ENCODE measurements around the gene CELF4. TPM values are rescaled to one million over a fixed set of nuclear protein-coding genes. Genes with fewer than 3 reads are reported as not detected.

Gene CELF4
- total RNA-seq, 1 donor, result not detected

- H3K4me1 ChIP-seq (ENCODE audit: insufficient read depth, low read length), result no peaks in the 10 kb centered on the region
- no peak overlapping the region for H3K4me3 ChIP-seq (ENCODE audit: low read length)
- H3K27me3 ChIP-seq (ENCODE audit: insufficient read depth, low read length), result no peaks in the 10 kb centered on the region
- no peaks in the 10 kb centered on the region for H3K9me3 ChIP-seq (ENCODE audit: low read depth, low read length)
Observed at GRCh38 chr18:37322492-37323035, 243.0 kb downstream of the CELF4 start.

- H3K4me3 ChIP-seq (ENCODE audit: low read length), result no peak overlapping the region
- H3K4me1 ChIP-seq (ENCODE audit: insufficient read depth, low read length), result no peaks in the 10 kb centered on the region
- H3K9me3 ChIP-seq (ENCODE audit: low read depth, low read length), result no peaks in the 10 kb centered on the region
- H3K27me3 ChIP-seq (ENCODE audit: insufficient read depth, low read length), result no peaks in the 10 kb centered on the region
Observed at GRCh38 chr18:37321582-37322491, 243.8 kb downstream of the CELF4 start.

GRCh38 chr18:37320317-37320716, 245.3 kb downstream of the CELF4 start:
- H3K27me3 ChIP-seq (ENCODE audit: insufficient read depth, low read length), result no peaks in the 10 kb centered on the region
- H3K9me3 ChIP-seq (ENCODE audit: low read depth, low read length), result no peaks in the 10 kb centered on the region
- no peak overlapping the region for H3K4me3 ChIP-seq (ENCODE audit: low read length)
- H3K4me1 ChIP-seq (ENCODE audit: insufficient read depth, low read length), result no peaks in the 10 kb centered on the region

- Histone ChIP-seq H3K4me1 (ENCODE audit: insufficient read depth, low read length) (no peaks in the 10 kb centered on the region), H3K9me3 (ENCODE audit: low read depth, low read length) (no peaks in the 10 kb centered on the region), H3K4me3 (ENCODE audit: low read length) (no peak overlapping the region), H3K27me3 (ENCODE audit: insufficient read depth, low read length) (no peaks in the 10 kb centered on the region)
Observed at GRCh38 chr18:37318360-37319355, 246.9 kb downstream of the CELF4 start.

DNA sequence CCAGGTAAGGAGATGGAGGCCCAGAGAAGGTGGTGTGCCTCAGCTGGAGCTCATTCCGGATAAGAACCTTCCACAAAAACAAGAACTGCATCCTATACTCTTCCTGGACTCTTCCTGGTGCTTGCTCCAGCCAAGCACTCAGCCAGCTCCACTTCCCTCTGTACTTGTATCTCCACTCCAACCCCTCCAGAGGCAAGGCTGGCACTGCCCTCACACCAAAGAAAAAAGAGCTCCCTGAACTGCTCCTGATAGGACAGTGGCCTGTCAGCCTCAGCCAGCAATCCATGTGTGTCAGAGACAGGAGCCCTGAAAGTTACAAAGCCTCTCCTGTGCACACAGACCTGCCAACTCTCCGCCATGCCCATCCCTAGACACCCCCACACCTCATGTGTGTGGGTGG, 248.1 kb downstream of the CELF4 start:
- H3K27me3 ChIP-seq (ENCODE audit: insufficient read depth, low read length), result no peaks in the 10 kb centered on the region
- H3K4me3 ChIP-seq (ENCODE audit: low read length), result no peak overlapping the region
- H3K9me3 ChIP-seq (ENCODE audit: low read depth, low read length), result no peaks in the 10 kb centered on the region
- H3K4me1 ChIP-seq (ENCODE audit: insufficient read depth, low read length), result no peaks in the 10 kb centered on the region

- Histone ChIP-seq H3K27me3 (ENCODE audit: insufficient read depth, low read length) (no peaks in the 10 kb centered on the region), H3K9me3 (ENCODE audit: low read depth, low read length) (no peaks in the 10 kb centered on the region), H3K4me3 (ENCODE audit: low read length) (no peak overlapping the region), H3K4me1 (ENCODE audit: insufficient read depth, low read length) (no peaks in the 10 kb centered on the region)
Observed at GRCh38 chr18:37316468-37316867, 249.1 kb downstream of the CELF4 start.

GRCh38 chr18:37315935-37316334, 249.7 kb downstream of the CELF4 start:
- Histone ChIP-seq H3K4me1 (ENCODE audit: insufficient read depth, low read length) (no peaks in the 10 kb centered on the region), H3K9me3 (ENCODE audit: low read depth, low read length) (no peaks in the 10 kb centered on the region), H3K27me3 (ENCODE audit: insufficient read depth, low read length) (no peaks in the 10 kb centered on the region), H3K4me3 (ENCODE audit: low read length) (no peak overlapping the region)

DNA sequence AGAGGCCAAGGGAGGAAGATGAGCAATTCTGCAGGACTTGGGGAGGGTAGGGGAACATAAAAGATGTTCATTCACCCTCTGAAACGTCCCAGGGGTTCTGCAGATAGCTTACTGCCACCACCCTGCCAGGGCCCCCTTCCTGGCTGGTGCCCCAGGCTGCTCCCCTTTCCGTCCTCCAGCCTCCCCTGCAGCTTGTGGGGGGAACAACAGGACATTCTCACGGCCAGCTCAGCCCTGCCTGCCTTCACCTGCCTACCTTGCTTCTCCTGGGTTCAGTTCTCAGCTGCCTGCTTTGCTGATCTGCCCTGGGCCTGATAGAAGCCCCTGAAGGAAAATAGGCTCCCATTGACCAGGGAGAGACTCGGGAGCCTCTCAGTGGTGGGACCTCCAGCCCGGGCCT, 251.1 kb downstream of the CELF4 start:
- Histone ChIP-seq H3K4me1 (ENCODE audit: insufficient read depth, low read length) (no peaks in the 10 kb centered on the region), H3K9me3 (ENCODE audit: low read depth, low read length) (no peaks in the 10 kb centered on the region), H3K27me3 (ENCODE audit: insufficient read depth, low read length) (no peaks in the 10 kb centered on the region), H3K4me3 (ENCODE audit: low read length) (no peak overlapping the region)

DNA sequence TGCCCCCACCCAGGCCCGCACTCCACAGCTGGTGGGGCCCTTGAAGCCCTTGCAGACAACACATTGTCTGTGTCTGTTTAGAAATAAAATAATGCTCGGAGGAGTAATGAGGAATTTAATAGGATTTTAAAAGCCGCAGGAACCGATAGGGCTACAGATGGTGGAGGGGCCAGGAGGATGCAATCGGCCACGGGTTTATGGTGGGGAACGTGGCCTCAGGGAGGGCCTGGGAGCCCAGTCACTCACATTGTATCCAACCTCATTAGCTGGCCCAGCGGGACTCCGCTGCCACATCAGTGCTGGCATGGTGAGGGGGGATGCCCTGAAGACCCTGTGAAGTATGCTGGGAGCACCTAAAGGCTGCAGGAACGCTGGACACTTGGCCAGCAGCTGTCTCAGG, 252.0 kb downstream of the CELF4 start:
- H3K27me3 ChIP-seq (ENCODE audit: insufficient read depth, low read length), result no peaks in the 10 kb centered on the region
- no peak overlapping the region for H3K4me3 ChIP-seq (ENCODE audit: low read length)
- no peaks in the 10 kb centered on the region for H3K4me1 ChIP-seq (ENCODE audit: insufficient read depth, low read length)
- H3K9me3 ChIP-seq (ENCODE audit: low read depth, low read length), result no peaks in the 10 kb centered on the region

DNA sequence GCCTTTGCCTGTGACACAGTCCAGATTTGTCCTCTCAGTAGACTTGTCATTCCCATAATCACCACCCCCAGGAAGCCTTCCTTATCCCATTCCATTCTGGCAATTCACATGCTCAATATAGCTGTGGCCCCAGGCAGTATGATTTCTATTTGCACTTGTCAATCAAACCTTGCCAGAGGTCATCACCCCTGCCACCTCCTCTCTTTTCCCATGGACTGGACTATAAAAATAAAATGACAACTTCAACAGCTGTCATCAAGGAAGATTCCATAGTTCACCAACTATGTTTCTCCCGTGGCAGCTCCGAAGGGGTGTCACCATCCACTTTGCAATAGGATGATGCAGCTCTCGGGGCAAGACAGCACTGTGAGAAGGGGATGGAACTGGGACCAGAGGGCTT, 255.7 kb downstream of the CELF4 start:
- Histone ChIP-seq H3K27me3 (ENCODE audit: insufficient read depth, low read length) (no peaks in the 10 kb centered on the region), H3K9me3 (ENCODE audit: low read depth, low read length) (no peaks in the 10 kb centered on the region), H3K4me3 (ENCODE audit: low read length) (no peak overlapping the region), H3K4me1 (ENCODE audit: insufficient read depth, low read length) (no peaks in the 10 kb centered on the region)

DNA sequence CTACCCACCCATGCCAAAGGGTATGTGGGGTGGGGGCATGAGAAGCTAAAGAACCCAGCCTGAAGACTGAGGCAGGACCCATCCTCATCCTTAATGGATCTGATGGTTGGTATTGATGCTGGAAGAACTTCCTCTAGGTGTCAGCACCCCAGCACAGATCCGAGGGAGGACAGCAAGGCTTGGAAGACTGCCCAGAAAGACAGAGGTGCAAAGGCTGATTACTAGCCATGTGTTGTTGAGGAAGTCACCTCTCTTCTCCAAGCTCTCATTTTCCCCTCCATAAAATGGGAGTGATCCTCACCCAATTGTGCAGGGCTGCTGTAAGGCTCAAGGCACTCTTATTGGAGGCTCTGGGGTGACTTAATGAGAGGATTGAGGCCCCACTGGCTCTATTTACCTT, 256.5 kb downstream of the CELF4 start:
- Histone ChIP-seq H3K9me3 (ENCODE audit: low read depth, low read length) (no peaks in the 10 kb centered on the region), H3K4me1 (ENCODE audit: insufficient read depth, low read length) (no peaks in the 10 kb centered on the region), H3K27me3 (ENCODE audit: insufficient read depth, low read length) (no peaks in the 10 kb centered on the region), H3K4me3 (ENCODE audit: low read length) (no peak overlapping the region)

GRCh38 chr18:37307181-37307580, 258.4 kb downstream of the CELF4 start:
- Histone ChIP-seq H3K4me1 (ENCODE audit: insufficient read depth, low read length) (no peaks in the 10 kb centered on the region), H3K9me3 (ENCODE audit: low read depth, low read length) (no peaks in the 10 kb centered on the region), H3K27me3 (ENCODE audit: insufficient read depth, low read length) (no peaks in the 10 kb centered on the region), H3K4me3 (ENCODE audit: low read length) (no peak overlapping the region)

DNA sequence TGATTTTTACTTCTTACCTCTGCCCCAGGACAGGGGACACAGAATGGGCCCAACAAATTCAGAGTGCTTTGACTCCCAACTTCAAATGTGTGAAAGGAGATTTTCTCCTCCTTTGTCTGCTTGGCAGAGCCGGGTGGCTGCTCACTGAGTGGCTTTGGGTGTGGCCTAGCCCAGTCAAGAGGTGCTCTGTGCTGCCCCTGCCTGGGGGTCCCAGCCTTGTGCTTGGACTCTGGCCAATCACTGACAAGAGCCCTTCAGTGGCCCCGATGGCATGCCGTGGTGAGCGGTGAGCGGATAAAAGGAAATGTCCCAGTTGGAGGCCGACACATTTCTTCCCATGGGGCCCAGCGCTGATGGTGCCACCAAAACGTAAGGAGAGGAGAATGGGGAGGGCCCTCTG, 259.2 kb downstream of the CELF4 start:
- H3K4me1 ChIP-seq (ENCODE audit: insufficient read depth, low read length), result no peaks in the 10 kb centered on the region
- no peak overlapping the region for H3K4me3 ChIP-seq (ENCODE audit: low read length)
- no peaks in the 10 kb centered on the region for H3K27me3 ChIP-seq (ENCODE audit: insufficient read depth, low read length)
- no peaks in the 10 kb centered on the region for H3K9me3 ChIP-seq (ENCODE audit: low read depth, low read length)

DNA sequence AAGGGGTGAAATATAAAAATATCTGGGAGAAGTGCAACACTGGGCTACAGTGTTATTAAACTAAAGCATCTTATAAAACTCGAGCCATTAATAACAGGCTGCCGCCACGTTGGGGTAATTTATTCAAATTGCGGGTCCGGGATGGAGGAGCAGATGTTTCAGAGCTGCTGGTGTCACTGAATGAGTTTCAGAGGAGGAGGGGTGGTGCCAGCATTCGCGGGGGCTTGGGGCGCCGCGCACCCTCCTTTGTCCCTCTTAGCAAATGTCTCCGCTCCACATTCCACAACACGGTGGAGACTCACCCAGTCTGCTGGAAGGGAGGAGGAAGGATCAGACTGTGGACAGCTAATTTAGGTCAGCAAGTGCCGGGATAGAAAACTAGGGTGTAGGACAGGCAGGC, 260.5 kb downstream of the CELF4 start:
- H3K9me3 ChIP-seq (ENCODE audit: low read depth, low read length), result no peaks in the 10 kb centered on the region
- H3K4me1 ChIP-seq (ENCODE audit: insufficient read depth, low read length), result no peaks in the 10 kb centered on the region
- no peaks in the 10 kb centered on the region for H3K27me3 ChIP-seq (ENCODE audit: insufficient read depth, low read length)
- no peak overlapping the region for H3K4me3 ChIP-seq (ENCODE audit: low read length)
